A673 (cell line): ENCODE measurements around the gene KLK2.

Experiments
- CTCF ChIP-seq: fragments of 300-800, 200-600 bp; sonication (generic); conservative IDR thresholded peaks from 2 replicates; pipeline ENCODE4 v1.5.1; 2017; ENCODE audit warnings: low read depth, mild to moderate bottlenecking, antibody characterized with exemption, low read length, moderate library complexity, mixed read lengths
- EZH2 ChIP-seq: fragments of 200-600 bp; sonication (generic); IDR thresholded peaks from 2 replicates; pipeline ENCODE4 v1.6.1; 2017; ENCODE audit warnings: borderline replicate concordance, low read depth, mild to moderate bottlenecking, mixed read lengths, antibody characterized with exemption, low read length; ENCODE audit not compliant: poor library complexity, severe bottlenecking

DNA sequence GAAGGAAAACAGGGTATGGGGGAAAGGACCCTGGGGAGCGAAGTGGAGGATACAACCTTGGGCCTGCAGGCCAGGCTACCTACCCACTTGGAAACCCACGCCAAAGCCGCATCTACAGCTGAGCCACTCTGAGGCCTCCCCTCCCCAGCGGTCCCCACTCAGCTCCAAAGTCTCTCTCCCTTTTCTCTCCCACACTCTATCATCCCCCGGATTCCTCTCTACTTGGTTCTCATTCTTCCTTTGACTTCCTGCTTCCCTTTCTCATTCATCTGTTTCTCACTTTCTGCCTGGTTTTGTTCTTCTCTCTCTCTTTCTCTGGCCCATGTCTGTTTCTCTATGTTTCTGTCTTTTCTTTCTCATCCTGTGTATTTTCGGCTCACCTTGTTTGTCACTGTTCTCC is 15.9 kb upstream of the KLK2 start:
- TF ChIP-seq CTCF = no peak
- no peak for TF ChIP-seq EZH2
